ENCODE results near the gene TDRKH.

The TDRKH gene

DNA sequence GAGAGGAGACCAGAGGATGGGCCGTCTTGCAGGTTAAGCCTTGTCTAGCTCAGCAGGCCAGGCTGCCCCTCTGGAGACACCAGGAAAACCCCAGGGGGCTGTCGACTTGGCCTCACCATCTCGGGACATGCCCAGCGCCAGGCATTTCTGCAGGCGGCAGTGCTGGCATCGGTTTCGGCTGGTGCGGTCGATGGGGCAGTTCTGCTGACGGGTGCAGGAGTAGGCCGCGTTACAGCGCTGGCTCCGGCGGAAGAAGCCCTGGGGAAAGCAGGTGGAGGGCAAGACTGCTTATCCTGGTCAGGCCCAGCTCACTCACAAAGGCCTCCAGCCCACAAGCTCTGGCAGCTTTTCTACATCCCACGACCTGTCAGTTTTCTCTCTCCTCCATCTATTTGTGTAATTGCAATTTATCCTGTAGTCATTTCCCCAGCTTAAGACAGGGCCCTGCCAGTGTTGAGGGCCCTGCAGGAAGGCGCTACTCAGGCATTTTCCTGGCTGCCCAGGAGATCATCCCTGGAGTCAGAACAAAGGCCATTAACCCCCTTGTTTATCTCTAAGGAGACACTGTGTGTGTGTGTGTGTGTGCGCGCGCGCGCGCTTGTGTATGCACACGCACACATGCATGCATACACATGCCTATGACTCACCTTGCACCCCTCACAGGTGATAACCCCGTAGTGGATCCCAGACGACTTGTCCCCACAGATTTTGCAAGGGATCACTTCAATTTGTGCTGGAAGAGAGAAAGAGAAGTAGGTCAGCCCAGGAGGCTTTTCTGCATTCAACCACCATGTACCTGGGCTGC is 26.4 kb upstream of the TDRKH start:
- TF ChIP-seq POLR2A (IDR thresholded peaks at IDR 0.05; ENCODE audit: low read depth, low read length), result no peak
- no peak for DNase-seq (ENCODE audit: insufficient read length, low spot score)
- FAIRE-seq, result no peak

DNA sequence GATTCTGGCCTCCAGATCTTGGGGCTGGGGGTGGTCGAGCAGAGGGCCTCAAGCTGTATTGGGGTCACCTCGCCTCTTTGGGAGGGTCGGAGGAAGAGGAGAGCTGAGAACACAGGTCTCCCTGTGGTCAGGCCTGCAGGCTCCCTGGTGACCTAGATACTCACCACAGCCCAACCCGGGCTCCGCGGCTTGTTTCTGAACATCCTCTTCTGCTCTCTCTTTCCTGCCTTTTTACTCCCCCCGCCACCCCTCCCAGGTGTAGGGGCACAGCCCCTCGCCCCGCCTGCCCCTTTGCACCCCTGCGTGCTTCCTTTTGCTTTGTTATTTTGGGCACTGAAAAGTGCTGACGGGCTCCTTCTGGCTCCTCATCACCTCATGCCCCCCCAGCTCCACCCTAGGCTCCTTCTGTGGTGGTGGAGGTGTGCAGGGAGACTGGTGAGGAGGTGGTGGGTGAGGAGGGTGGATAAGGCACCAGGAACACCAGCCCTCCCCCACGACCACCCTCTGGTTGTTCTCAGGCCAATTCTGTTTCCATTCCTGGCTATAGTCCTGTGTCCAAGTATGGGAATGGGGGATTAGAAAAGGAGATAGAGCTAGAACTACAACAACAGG is 25.5 kb upstream of the TDRKH start:
- FAIRE-seq, result no peak
- no peak for DNase-seq (ENCODE audit: insufficient read length, low spot score)
- TF ChIP-seq POLR2A (IDR thresholded peaks at IDR 0.05; ENCODE audit: low read depth, low read length), result no peak

DNA sequence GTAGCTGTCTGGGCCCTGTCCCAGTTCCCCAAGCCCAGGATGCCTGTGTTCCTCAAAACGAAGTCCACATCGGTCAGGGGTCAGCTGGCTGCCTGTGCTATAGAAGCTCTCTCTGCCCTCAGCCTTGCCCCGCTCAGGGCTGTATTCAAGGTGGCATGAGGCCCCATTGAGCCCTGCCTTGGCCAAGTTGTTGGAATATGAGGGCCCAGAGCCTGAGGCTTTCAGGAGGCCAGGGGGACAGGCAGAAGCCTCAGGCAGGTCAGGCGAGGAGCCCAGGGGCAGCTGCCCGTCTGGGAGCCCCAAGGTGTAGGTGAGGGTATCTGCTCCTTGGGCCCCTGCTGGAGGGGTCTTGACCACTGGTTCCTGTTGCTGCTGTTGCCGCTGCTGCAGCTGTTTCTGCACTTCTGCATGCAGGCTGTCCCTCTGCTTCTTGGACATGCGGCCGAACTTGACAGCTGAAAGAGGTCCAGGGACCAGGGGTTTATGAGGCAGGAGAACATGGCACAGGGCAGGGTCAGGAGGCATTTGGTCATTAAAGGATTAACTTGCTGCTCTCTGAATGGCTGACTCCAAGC is 24.8 kb upstream of the TDRKH start:
- no peak for DNase-seq (ENCODE audit: insufficient read length, low spot score)
- no peak for FAIRE-seq
- TF ChIP-seq POLR2A (IDR thresholded peaks at IDR 0.05; ENCODE audit: low read depth, low read length), result no peak

DNA sequence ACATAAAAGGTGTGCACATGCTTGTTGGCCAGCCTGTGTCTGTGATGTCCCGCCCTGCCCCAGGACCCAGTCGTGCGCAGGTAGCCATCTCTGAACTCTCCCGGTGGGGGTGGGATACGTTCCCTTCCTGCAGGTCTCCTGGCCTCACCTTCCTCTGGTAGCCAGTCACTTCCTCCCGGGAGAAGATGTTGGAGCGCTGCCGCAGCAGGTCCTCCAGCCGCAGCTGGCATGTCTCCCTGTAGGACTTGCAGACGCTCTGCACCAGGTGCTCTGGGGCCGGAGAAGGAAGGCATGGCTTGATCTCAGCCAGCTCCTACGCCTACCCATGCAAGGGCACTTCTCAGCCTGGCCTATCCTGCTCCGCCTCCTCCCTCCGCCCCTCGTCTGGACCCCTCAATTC is 24.1 kb upstream of the TDRKH start:
- no peak for TF ChIP-seq POLR2A (IDR thresholded peaks at IDR 0.05; ENCODE audit: low read depth, low read length)
- FAIRE-seq (no peak), DNase-seq (ENCODE audit: insufficient read length, low spot score) (no peak)

DNA sequence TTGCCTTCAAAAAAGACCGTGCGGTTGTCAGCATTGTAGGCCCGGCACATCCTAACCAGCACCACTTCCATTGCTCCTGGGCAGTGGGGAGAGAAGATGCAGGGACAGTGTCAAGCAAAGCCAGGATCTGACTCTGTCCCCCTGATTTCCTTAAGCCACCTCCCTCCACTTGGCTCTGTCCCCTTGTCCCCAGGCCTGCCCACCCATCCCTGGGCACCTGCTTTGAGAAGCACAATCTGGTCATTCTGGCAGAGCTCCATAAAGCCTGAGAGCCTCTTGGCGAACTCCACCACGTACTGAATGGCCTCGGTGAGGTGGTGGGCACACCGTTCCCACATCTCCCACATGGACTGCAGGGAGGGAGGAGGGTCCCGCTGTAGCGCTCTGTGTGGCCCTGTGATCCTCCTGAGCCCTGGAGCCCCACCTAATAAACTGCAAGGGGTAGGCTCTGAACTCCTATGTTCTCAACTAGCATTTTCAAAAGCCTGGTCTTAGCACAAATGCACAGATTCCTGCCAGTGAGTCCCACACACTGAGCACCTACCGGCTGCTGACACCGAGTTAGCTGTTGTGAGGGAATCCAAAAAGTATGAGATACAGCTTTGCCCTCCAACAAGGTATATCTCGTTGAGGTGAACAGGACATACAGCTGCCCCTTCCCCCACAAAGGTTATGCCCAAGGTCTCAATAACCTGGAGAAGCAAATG is 23.1 kb upstream of the TDRKH start:
- DNase-seq (ENCODE audit: insufficient read length, low spot score) (no peak), FAIRE-seq (no peak)
- no peak for TF ChIP-seq POLR2A (IDR thresholded peaks at IDR 0.05; ENCODE audit: low read depth, low read length)

DNA sequence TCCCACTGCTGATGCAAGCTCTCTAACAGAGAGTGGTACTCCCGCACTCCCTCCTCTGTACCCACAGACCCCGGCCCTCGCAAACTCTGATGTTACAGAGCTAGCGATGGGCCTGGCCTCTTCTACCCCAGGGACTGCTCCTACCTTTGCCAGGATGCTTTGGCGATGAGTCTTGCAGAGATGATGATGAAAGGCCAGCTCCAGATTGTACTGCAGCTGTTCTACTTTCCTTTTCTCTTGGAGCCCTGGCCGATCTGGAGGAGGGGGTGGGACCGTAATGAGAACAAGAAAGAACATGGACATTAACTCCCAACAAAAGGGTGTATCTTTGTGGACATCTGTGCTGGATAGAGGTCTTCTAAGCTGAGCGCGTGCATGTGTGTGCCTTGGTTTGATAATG is 20.9 kb upstream of the TDRKH start:
- no peak for TF ChIP-seq POLR2A (IDR thresholded peaks at IDR 0.05; ENCODE audit: low read depth, low read length)
- FAIRE-seq, result no peak
- DNase-seq (ENCODE audit: insufficient read length, low spot score), result no peak

DNA sequence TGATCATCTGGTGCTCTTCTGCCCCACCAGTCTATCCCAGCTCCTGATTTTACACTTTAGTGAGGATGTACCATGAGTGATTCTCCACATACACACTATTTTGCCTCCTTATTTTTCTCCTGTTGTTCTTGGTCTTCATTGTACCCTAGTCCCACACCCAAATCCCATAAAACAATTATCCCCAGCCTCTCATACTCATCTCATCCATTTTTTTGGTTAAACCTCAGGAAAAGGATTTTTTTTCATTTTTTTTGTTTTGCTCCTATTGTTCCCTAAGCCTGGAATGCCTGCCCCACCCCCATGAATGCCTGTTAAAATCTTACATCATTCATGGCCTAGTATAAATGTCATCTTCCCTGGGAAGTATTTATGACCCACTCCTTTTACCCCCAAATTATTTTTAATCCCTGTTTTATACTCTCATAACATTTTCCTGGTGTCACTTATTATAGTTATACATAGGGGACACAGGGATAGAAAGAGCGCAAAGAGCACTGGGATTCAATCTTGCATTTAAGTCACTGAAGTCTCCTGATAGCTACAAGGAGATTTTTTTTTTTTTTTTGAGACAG is 19.8 kb upstream of the TDRKH start:
- no peak for TF ChIP-seq POLR2A (IDR thresholded peaks at IDR 0.05; ENCODE audit: low read depth, low read length)
- DNase-seq (ENCODE audit: insufficient read length, low spot score), result no peak
- no peak for FAIRE-seq

DNA sequence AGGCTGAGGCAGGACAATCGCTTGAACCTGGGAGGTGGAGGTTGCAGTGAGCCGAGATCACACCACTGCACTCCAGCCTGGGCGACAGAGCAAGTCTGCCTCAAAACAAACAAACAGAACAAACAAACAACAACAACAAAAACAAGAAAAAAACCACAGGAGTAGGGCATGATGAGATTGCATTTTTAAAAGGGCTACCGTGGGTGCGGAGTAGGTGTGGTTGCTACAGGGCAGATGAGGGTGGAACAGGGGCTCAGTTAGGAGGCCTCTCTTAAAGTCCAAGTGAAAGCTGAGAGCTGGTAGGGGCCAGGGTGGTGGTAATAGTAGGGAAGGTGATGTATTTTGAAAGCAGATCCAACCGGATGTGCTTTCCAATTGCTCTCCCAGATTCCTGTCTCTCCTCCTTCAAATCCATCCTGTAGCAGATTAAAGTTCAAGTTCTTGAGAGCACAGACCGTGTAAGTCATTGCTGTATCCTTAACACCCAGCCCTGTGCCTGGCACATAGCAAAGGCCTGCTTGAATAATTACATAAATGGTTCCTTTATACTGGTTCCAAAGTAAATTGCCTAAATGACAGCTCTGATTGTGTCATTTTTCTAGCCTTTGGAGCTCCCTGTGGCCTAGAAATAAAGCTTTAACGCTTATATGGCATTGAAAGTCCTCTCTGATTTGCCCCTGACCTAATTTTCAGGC is 19.1 kb upstream of the TDRKH start:
- no peak for FAIRE-seq
- no peak for DNase-seq (ENCODE audit: insufficient read length, low spot score)

DNA sequence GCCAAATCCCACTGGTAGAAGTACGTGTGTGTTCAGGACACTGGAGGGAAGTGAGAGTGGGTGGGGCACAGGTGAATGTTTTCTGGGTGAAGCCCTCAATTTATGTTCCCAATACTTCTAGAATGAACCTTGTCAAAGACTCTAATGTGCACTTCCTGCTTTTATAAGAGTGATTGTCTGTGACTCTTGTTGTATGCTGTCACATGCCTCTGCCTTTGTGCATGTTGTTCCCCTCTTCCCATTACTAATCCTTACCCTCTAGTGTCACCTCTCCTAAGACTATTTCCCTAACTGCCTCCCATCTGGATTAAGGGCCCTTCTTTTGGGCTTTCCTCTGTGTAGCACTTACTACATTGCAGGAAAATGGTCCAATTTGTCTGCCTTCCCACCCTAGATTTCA is 17.5 kb upstream of the TDRKH start:
- no peak for TF ChIP-seq POLR2A (IDR thresholded peaks at IDR 0.05; ENCODE audit: low read depth, low read length)
- FAIRE-seq (no peak), DNase-seq (ENCODE audit: insufficient read length, low spot score) (no peak)

More for the DNA sequence above, 19.1 kb upstream of the TDRKH start:
- TF ChIP-seq POLR2A (IDR thresholded peaks at IDR 0.05; ENCODE audit: low read depth, low read length), result no peak

DNA sequence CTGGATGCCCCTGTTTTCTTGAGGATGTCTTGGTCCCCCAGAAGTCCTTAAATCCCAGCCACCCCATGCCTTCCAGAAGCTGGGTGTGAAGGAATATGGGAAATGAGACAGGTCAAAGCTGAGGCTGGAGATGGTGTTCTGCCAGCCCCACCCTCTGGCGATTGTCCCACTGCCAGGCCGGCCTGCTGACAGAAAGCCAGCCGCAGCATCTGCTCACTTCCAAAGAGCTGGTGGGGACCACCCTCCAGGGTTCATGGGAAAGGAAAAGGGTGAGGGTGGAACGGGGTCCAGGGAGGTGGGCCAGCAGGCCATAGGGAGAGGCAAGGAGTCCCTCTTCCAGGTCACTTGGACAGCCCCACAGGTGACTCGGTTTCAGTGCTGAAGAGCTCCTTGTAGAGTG is 16.8 kb upstream of the TDRKH start:
- DNase-seq (ENCODE audit: insufficient read length, low spot score) (no peak), FAIRE-seq (no peak)
- TF ChIP-seq POLR2A (IDR thresholded peaks at IDR 0.05; ENCODE audit: low read depth, low read length), result no peak

DNA sequence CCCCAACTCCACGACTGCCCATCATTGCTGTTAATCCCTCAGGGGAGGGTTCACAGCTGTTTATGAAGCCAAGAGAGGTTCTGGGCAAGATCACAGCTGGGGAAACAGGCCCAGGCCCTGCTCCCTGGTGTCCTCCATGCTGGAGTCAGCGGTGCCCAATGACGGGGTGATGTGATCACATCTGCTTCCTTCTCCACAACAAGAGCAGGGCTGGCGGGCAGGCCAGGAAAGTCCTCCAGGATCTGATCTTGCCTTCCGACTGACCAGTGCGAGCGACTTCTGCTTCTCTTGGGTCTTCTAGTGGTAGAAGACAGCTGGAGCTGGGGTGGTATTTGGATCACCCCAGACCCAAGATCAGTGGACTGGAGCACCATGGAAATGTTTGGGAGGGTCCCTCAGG is 15.9 kb upstream of the TDRKH start:
- DNase-seq (ENCODE audit: insufficient read length, low spot score), result no peak
- TF ChIP-seq POLR2A (IDR thresholded peaks at IDR 0.05; ENCODE audit: low read depth, low read length), result no peak
- no peak for FAIRE-seq

DNA sequence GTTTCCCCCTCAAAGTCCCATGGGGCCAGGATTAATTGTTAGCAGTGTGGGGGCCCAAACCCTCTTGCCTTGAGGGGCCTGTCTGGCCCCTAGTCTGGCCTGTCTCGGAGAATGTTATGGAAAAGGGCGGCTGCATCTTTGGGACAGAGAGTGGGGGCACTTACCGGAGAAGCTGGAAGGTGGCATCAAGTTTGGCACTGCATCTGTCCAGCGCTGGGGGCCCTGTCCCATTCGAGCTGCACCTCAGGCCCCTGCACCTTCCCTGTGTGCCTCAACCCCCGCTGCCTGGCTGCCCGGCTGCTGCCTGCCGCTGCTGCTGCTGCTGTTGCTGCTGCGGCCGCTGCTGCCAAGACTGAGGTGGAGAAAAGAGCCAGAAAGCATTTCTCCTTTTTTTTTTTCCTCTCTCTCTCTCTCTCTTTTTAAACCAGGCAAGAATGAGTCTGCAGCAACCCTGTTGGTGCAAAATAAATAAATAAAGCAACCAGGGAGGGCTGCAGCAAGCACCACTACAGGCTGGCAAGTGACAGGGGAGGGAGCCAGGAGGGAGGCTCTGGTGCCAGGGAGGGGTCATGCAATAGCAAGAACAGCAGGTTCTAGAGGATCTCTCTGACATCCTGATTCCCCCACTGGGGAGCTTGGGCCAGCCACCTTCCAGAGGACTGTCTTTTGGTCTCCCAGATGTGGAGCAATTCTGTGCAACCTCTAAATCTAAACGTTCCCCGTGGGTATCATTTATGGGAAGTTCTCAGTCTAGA is 14.9 kb upstream of the TDRKH start, which contains the start of gene LINGO4:
Gene LINGO4 (minus strand): TSS at position 354 of the 755 bp plus-strand sequence. CDS start 2,715 bp downstream, outside the sequence.
- no peak for TF ChIP-seq POLR2A (IDR thresholded peaks at IDR 0.05; ENCODE audit: low read depth, low read length)
- DNase-seq (ENCODE audit: insufficient read length, low spot score) (no peak), FAIRE-seq (no peak)

DNA sequence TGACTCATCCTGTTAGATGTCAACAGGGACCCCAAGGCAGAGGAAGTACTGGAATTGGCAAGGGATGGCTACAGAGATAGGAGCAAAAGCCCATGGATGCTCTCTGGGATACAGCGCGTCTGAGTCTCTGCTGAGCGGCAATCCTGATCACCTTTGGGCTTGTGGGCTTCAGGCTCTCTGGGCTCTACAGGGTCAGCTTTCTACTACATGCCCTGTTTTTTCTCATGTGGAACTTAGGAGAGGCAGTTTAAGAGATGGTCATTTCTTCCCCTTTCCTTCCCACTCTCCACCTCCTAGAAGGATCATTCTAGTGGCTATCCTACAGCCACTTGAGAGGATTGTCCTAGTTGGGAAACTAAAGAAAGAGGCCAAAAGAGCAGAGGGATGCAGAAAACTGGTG is 13.6 kb upstream of the TDRKH start:
- FAIRE-seq (no peak), DNase-seq (ENCODE audit: insufficient read length, low spot score) (no peak)
- no peak for TF ChIP-seq POLR2A (IDR thresholded peaks at IDR 0.05; ENCODE audit: low read depth, low read length)
